Kidney (tissue), 14 donors: ENCODE measurements around the gene CILP2. TPM values are rescaled to one million over a fixed set of nuclear protein-coding genes. Genes with fewer than 3 reads are reported as not detected.

Experiments
- DNase-seq, 5 donors: peaks; one replicate each; pipeline ENCODE4 v3.0.0-alpha.2; 2013 to 2020
- FAIRE-seq: peaks from 2 replicates; lab custom pipeline; 2012; peaks lifted over from hg19 to GRCh38; lab: Jason Lieb, UNC
- H3K27ac ChIP-seq, 2 donors: one replicate each; pipeline ENCODE4 v1.7.0; 2013; ENCODE audit warnings: low read depth in 2 of 2, low read length in 2 of 2, inconsistent platforms in 1 of 2
- H3K27me3 ChIP-seq: one replicate; pipeline ENCODE4 v1.7.1; 2013; ENCODE audit warnings: low read length, inconsistent platforms; ENCODE audit not compliant: control insufficient read depth, insufficient read depth
- H3K36me3 ChIP-seq, 3 donors: one replicate each; pipeline versions ENCODE4 v1.7.0 to v1.7.1; 2013; ENCODE audit warnings: low read length in 3 of 3, control low read depth in 1 of 3, inconsistent platforms in 1 of 3; ENCODE audit not compliant: insufficient read depth in 3 of 3, control insufficient read depth in 2 of 3
- H3K4me1 ChIP-seq, 3 donors: one replicate each; pipeline versions ENCODE4 v1.7.0 to v1.7.1; 2013; ENCODE audit warnings: low read length in 3 of 3, inconsistent platforms in 1 of 3, low read depth in 1 of 3; ENCODE audit not compliant: control insufficient read depth in 2 of 3, insufficient read depth in 2 of 3
- H3K4me3 ChIP-seq, 3 donors: one replicate each; pipeline versions ENCODE4 v1.7.0 to v1.8.1; 2013; ENCODE audit warnings: low read length in 3 of 3, control low read depth in 1 of 3, inconsistent platforms in 1 of 3
- H3K9ac ChIP-seq, 3 donors: one replicate each; pipeline versions ENCODE4 v1.7.0 to v1.7.1; 2013; ENCODE audit warnings: low read length in 3 of 3, control low read depth in 1 of 3, inconsistent platforms in 1 of 3
- H3K9me3 ChIP-seq, 3 donors: one replicate each; pipeline versions ENCODE4 v1.7.0 to v1.7.1; 2013; ENCODE audit warnings: low read length in 3 of 3, control low read depth in 1 of 3, inconsistent platforms in 1 of 3; ENCODE audit not compliant: control insufficient read depth in 2 of 3, insufficient read depth in 1 of 3
- intact Hi-C: fragments of 100-400 bp; cut with DNase I; formaldehyde crosslinking; loops from one replicate; pipeline ENCODE4 v1.11.1; 2022
- polyA plus RNA-seq: library from polyadenylated mRNA; stranded (reverse); fragments of 350-450 nt; fragmentation: Illumina TruSeq; extraction: RNeasy Lipid Tissue Mini Kit (QIAGEN cat#74804); gene quantifications from one replicate; pipeline ENCODE4 v1.2.3, GENCODE V29; 2014; ENCODE audit warnings: low read depth, low replicate concordance; ENCODE audit not compliant: insufficient read depth
- total RNA-seq: library from RNA; stranded (reverse); fragmentation: NEBNext Ultra II Directional; extraction: Animal tissue kit (Norgen Biotek cat#: 25700); gene quantifications from one replicate; pipeline ENCODE4 v1.2.1, GENCODE V29; 2021
- TF ChIP-seq, protein P1 (sequence below): IDR thresholded peaks from 3 replicates; pipeline ENCODE4 v1.5.1; 2012; ENCODE audit warnings: mild to moderate bottlenecking, moderate library complexity, borderline replicate concordance; ENCODE audit not compliant: insufficient read depth; ENCODE audit errors: extremely low read depth
- donor health status: control.
- donor health status: control.
- donor health status: control.
- donor health status: control.
- donor health status: control.
- donor health status: DM: yes; HTN: yes; CAD: no.
- donor health status: Normal renal cell carcinoma (clear cell type).

CILP2 gene
- total and polyA plus RNA-seq, 2 donors from 2014 or later: 0.41 TPM; not detected in 1

- Histone ChIP-seq H3K4me3 (no peak overlapping the region), H3K9ac (no peak overlapping the region), H3K4me1 (no peaks in the 10 kb centered on the region), H3K27ac (no peak overlapping the region), H3K27me3 (no peaks in the 10 kb centered on the region), H3K9me3 (no peaks in the 10 kb centered on the region), H3K36me3 (peaks cover 0 to 45% (median 41%) of the 10 kb centered on the region in 3 donors)
- DNase-seq: peak in 1 of 5 donors; percentile 61
- intact Hi-C loops: no loop called here
- no peak for FAIRE-seq
- TF ChIP-seq, protein P1, sequence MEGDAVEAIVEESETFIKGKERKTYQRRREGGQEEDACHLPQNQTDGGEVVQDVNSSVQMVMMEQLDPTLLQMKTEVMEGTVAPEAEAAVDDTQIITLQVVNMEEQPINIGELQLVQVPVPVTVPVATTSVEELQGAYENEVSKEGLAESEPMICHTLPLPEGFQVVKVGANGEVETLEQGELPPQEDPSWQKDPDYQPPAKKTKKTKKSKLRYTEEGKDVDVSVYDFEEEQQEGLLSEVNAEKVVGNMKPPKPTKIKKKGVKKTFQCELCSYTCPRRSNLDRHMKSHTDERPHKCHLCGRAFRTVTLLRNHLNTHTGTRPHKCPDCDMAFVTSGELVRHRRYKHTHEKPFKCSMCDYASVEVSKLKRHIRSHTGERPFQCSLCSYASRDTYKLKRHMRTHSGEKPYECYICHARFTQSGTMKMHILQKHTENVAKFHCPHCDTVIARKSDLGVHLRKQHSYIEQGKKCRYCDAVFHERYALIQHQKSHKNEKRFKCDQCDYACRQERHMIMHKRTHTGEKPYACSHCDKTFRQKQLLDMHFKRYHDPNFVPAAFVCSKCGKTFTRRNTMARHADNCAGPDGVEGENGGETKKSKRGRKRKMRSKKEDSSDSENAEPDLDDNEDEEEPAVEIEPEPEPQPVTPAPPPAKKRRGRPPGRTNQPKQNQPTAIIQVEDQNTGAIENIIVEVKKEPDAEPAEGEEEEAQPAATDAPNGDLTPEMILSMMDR: no peak
Observed at GRCh38 chr19:19501798-19502197, 36.3 kb upstream of the CILP2 start.

DNA sequence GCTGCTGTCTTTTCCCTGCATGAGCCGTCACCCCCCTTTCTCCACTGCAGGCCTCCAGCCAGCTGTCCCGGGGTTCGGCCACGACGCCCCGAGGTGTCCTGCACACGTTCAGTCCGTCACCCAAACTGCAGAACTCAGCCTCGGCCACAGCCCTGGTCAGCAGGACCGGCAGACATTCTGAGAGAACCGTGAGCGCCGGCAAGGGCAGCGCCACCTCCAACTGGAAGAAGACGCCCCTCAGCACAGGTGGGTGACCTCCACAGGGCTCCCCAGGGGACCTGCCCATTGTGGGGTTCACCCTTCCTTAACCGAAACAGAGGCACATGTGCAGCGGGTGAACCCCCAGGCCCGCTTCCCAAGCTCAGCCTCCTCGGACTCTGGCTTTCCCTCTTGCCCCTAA is 35.8 kb upstream of the CILP2 start:
- H3K36me3 ChIP-seq: peaks cover 0 to 43% (median 40%) of the 10 kb centered on the region in 3 donors
- H3K4me3 ChIP-seq: no peak overlapping the region
- intact Hi-C loops: no loop called here
- no peak overlapping the region for H3K9ac ChIP-seq
- no peaks in the 10 kb centered on the region for H3K4me1 ChIP-seq
- DNase-seq (peak in 1 of 5 donors; percentile 71), FAIRE-seq (no peak)
- TF ChIP-seq, protein P1: no peak
- H3K27me3 ChIP-seq: no peaks in the 10 kb centered on the region
- no peaks in the 10 kb centered on the region for H3K9me3 ChIP-seq
- no peak overlapping the region for H3K27ac ChIP-seq

GRCh38 chr19:19502808-19503602 is 35.1 kb upstream of the CILP2 start:
- Histone ChIP-seq H3K36me3 (peaks cover 0 to 43% (median 34%) of the 10 kb centered on the region in 3 donors), H3K27ac (no peak overlapping the region), H3K9me3 (no peaks in the 10 kb centered on the region), H3K4me3 (no peak overlapping the region), H3K9ac (no peak overlapping the region), H3K4me1 (no peaks in the 10 kb centered on the region), H3K27me3 (no peaks in the 10 kb centered on the region)
- DNase-seq: peak in 1 of 5 donors; percentile 64
- TF ChIP-seq, protein P1: no peak
- no peak for FAIRE-seq
- intact Hi-C loops: no loop called here
